Measurements from ENCODE around the gene DUSP1. TPM values are rescaled to one million over a fixed set of nuclear protein-coding genes. Genes with fewer than 3 reads are reported as not detected.

DUSP1 gene
- total and polyA plus RNA-seq, 2 of the 13 experiments (the other 11 are each of a cell fraction or from before 2014, with no cell fraction given) = 27.1 to 55.5 TPM

DNA sequence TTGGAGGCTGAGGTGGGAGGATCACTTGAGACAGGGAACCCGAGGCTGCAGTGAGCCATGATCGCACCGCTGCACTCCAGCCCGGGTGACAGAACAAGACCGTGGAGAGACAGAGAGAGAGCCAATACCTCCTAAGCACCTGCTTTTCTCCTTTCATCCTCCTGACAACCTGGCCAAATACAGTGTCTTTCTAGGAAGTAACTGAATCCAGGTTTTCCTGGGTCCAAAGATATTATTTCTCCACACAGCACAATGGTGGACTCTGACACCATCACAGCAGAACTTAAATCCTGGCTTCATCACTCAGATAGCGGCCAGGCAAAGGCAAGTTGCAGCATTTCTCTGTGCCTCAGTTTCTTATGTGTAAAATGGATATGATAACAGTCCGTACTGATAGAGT is 21.9 kb downstream of the DUSP1 start (continued):
- TF ChIP-seq, protein P1, sequence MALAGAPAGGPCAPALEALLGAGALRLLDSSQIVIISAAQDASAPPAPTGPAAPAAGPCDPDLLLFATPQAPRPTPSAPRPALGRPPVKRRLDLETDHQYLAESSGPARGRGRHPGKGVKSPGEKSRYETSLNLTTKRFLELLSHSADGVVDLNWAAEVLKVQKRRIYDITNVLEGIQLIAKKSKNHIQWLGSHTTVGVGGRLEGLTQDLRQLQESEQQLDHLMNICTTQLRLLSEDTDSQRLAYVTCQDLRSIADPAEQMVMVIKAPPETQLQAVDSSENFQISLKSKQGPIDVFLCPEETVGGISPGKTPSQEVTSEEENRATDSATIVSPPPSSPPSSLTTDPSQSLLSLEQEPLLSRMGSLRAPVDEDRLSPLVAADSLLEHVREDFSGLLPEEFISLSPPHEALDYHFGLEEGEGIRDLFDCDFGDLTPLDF (CRISPR knock-in tag; IDR thresholded peaks at IDR 0.05) = no peak

DNA sequence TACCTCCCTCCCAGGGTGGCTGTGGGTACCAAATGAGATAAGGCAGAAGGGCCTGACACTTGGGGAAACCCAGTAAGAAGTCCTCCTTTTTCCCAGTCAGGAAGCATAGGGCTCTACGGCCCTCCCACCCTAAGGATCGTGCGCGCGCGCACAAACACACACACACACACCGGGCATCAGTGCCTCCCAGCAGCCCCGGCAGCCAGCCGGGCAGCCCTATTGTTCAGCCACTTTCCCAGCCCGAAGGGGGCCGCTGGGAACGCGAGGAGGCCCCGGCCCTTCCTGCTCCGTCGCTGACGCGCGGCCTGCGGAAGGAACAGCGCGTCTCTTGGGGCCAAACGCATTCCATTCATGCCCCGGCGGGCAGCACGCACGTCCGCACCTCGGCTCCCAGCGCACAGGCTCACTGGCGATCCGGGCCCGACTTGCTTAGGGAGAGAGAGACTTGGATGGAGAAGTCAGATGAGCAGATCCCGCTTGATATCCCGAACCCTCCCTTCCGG is 22.6 kb downstream of the DUSP1 start:
- ATAC-seq = no peak
- TF ChIP-seq, protein P2, sequence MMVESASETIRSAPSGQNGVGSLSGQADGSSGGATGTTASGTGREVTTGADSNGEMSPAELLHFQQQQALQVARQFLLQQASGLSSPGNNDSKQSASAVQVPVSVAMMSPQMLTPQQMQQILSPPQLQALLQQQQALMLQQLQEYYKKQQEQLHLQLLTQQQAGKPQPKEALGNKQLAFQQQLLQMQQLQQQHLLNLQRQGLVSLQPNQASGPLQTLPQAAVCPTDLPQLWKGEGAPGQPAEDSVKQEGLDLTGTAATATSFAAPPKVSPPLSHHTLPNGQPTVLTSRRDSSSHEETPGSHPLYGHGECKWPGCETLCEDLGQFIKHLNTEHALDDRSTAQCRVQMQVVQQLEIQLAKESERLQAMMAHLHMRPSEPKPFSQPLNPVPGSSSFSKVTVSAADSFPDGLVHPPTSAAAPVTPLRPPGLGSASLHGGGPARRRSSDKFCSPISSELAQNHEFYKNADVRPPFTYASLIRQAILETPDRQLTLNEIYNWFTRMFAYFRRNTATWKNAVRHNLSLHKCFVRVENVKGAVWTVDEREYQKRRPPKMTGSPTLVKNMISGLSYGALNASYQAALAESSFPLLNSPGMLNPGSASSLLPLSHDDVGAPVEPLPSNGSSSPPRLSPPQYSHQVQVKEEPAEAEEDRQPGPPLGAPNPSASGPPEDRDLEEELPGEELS (CRISPR knock-in tag; IDR thresholded peaks at IDR 0.05) = no peak
- TF ChIP-seq MXD4 (CRISPR knock-in tag; IDR thresholded peaks at IDR 0.05) (no peak), DMAP1 (CRISPR knock-in tag; IDR thresholded peaks at IDR 0.05) (no peak), NFE2L1 (CRISPR knock-in tag; IDR thresholded peaks at IDR 0.05; ENCODE audit: borderline replicate concordance) (no peak), CBFB (CRISPR knock-in tag; IDR thresholded peaks at IDR 0.05) (no peak), ZNF775 (CRISPR knock-in tag; IDR thresholded peaks at IDR 0.05; ENCODE audit: borderline replicate concordance) (no peak), ZNF790 (CRISPR knock-in tag; IDR thresholded peaks at IDR 0.05; ENCODE audit: borderline replicate concordance) (no peak), ZNF3 (CRISPR knock-in tag; IDR thresholded peaks at IDR 0.05) (no peak), MXI1 (IDR thresholded peaks at IDR 0.05; ENCODE audit: borderline replicate concordance, low read depth, low read length) (no peak), ZNF75D (CRISPR knock-in tag; IDR thresholded peaks at IDR 0.05; ENCODE audit: borderline replicate concordance) (no peak), ZNF136 (CRISPR knock-in tag; IDR thresholded peaks at IDR 0.05; ENCODE audit: low read depth) (no peak), MATR3 (CRISPR knock-in tag; IDR thresholded peaks at IDR 0.05) (no peak)
- TF ChIP-seq, protein P3, sequence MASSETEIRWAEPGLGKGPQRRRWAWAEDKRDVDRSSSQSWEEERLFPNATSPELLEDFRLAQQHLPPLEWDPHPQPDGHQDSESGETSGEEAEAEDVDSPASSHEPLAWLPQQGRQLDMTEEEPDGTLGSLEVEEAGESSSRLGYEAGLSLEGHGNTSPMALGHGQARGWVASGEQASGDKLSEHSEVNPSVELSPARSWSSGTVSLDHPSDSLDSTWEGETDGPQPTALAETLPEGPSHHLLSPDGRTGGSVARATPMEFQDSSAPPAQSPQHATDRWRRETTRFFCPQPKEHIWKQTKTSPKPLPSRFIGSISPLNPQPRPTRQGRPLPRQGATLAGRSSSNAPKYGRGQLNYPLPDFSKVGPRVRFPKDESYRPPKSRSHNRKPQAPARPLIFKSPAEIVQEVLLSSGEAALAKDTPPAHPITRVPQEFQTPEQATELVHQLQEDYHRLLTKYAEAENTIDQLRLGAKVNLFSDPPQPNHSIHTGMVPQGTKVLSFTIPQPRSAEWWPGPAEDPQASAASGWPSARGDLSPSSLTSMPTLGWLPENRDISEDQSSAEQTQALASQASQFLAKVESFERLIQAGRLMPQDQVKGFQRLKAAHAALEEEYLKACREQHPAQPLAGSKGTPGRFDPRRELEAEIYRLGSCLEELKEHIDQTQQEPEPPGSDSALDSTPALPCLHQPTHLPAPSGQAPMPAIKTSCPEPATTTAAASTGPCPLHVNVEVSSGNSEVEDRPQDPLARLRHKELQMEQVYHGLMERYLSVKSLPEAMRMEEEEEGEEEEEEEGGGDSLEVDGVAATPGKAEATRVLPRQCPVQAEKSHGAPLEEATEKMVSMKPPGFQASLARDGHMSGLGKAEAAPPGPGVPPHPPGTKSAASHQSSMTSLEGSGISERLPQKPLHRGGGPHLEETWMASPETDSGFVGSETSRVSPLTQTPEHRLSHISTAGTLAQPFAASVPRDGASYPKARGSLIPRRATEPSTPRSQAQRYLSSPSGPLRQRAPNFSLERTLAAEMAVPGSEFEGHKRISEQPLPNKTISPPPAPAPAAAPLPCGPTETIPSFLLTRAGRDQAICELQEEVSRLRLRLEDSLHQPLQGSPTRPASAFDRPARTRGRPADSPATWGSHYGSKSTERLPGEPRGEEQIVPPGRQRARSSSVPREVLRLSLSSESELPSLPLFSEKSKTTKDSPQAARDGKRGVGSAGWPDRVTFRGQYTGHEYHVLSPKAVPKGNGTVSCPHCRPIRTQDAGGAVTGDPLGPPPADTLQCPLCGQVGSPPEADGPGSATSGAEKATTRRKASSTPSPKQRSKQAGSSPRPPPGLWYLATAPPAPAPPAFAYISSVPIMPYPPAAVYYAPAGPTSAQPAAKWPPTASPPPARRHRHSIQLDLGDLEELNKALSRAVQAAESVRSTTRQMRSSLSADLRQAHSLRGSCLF (CRISPR knock-in tag; IDR thresholded peaks at IDR 0.05; ENCODE audit: borderline replicate concordance) = no peak
- TF ChIP-seq, protein P4, sequence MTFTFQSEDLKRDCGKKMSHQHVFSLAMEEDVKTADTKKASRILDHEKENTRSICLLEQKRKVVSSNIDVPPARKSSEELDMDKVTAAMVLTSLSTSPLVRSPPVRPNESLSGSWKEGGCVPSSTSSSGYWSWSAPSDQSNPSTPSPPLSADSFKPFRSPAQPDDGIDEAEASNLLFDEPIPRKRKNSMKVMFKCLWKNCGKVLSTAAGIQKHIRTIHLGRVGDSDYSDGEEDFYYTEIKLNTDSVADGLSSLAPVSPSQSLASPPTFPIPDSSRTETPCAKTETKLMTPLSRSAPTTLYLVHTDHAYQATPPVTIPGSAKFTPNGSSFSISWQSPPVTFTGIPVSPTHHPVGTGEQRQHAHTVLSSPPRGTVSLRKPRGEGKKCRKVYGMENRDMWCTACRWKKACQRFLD (CRISPR knock-in tag; IDR thresholded peaks at IDR 0.05; ENCODE audit: borderline replicate concordance) = no peak

More for the DNA sequence above, 22.6 kb downstream of the DUSP1 start:
- CTCF ChIA-PET (ENCODE audit: low intra/inter-chr PET ratio, low total read pairs) = no interaction called here
- DNase-seq (ENCODE audit: low spot score) = no peak
- peaks cover 3 to 16% of the 10 kb centered on the region in 2 experiments; a peak in 2 of 5 replicates for H3K27me3 ChIP-seq (ENCODE audit: control insufficient read depth in 1 of 2, insufficient read depth in 2 of 2, low read length in 2 of 2)
- H3K36me3 ChIP-seq (replicated peaks in 1 of 2; ENCODE audit: control insufficient read depth in 1 of 2, insufficient read depth in 2 of 2, low read length in 2 of 2) = no peaks in the 10 kb centered on the region
- FAIRE-seq = no peak
- intact Hi-C loops (cut with micrococcal nuclease; ENCODE audit: unreplicated experiment) (no loop called here), in situ Hi-C loops (cut with HindIII; ENCODE audit: extremely low pct_ligation_motif_present, low pct_unique_long_range_greater_than_20kb) (no loop called here)
- H3K9me3 ChIP-seq (ENCODE audit: low read length) = no peaks in the 10 kb centered on the region
- no TSS peak for BruUV-seq (replicated peaks)
- peaks cover 26% of the 10 kb centered on the region for H3K4me1 ChIP-seq (ENCODE audit: insufficient read depth, low read length)
- no peak overlapping the region for H2AFZ ChIP-seq (ENCODE audit: low read length)
- no peak overlapping the region for H3K27ac ChIP-seq (ENCODE audit: extremely low read length, insufficient read depth, low read length)
- no peak overlapping the region for H3K4me2 ChIP-seq (ENCODE audit: low read depth, low read length)
- WGBS (ENCODE audit: low lambda C conversion rate) = 89% methylated on average over 18 of the region's 36 CpGs
- H3K79me2 ChIP-seq (ENCODE audit: insufficient read depth, low read length) = no peaks in the 10 kb centered on the region
- POLR2A ChIA-PET = no interaction called here
- no peak overlapping the region for H3K9ac ChIP-seq (ENCODE audit: insufficient read depth, low read depth, low read length)
- H3K4me3 ChIP-seq (replicated peaks in 1 of 3; ENCODE audit: insufficient read depth in 1 of 3, low read depth in 2 of 3, low read length in 3 of 3) = no peak overlapping the region
- H4K20me1 ChIP-seq (ENCODE audit: insufficient read depth, low read length) = no peaks in the 10 kb centered on the region
